Left lung (tissue), 10 donors: ENCODE data around the gene GUCA2B. TPM values are rescaled to one million over a fixed set of nuclear protein-coding genes. Genes with fewer than 3 reads are reported as not detected.
A peak's percentile ranks its signal among the peaks of the same experiment; 100 is the strongest.

ENCODE experiments used
- ATAC-seq: fragments of 200-7000 bp; cut with Tn5 transposase; one replicate; pipeline ENCODE4 v1.9.1; 2020; ENCODE audit warnings: moderate library complexity
- DNase-seq, 4 donors: peaks; one replicate each; pipeline ENCODE4 v3.0.0-alpha.2; 2013 to 2020
- H3K27ac ChIP-seq, 2 donors: fragments of 200-600 bp; sonication (generic) in 1 of 2; one replicate each; pipeline versions ENCODE4 v1.5.0 to v1.8.0; 2020 to 2021
- H3K27me3 ChIP-seq, 2 donors: fragments of 200-600 bp; sonication (generic) in 1 of 2; one replicate each; pipeline versions ENCODE4 v1.5.0 to v1.8.0; 2020 to 2021
- H3K36me3 ChIP-seq, 2 donors: fragments of 200-600 bp; sonication (generic) in 1 of 2; one replicate each; pipeline versions ENCODE4 v1.5.0 to v1.8.0; 2020 to 2021
- H3K4me1 ChIP-seq, 2 donors: fragments of 200-600 bp; one replicate each; pipeline ENCODE4 v1.8.0; 2021
- H3K4me3 ChIP-seq, 2 donors: fragments of 200-600 bp; sonication (generic) in 1 of 2; one replicate each; pipeline versions ENCODE4 v1.5.0 to v1.8.0; 2020 to 2021; ENCODE audit warnings: mild to moderate bottlenecking in 1 of 2
- H3K9me3 ChIP-seq, 2 donors: fragments of 200-600 bp; sonication (generic) in 1 of 2; one replicate each; pipeline versions ENCODE4 v1.5.0 to v1.8.0; 2020 to 2021
- CTCF ChIP-seq, 2 donors: fragments of 200-600 bp; sonication (generic) in 1 of 2; IDR thresholded peaks; one replicate each; pipeline versions ENCODE4 v1.5.0 to v1.8.0; 2021; ENCODE audit warnings: antibody characterized with exemption in 2 of 2
- intact Hi-C, 2 donors: fragments of 100-400 bp; cut with DNase I; formaldehyde crosslinking; loops; one replicate each; pipeline versions ENCODE4 v1.11.2 to v1.14.2; 2022
- polyA plus RNA-seq, 6 donors: library from polyadenylated mRNA; unstranded; fragments of 120-200 nt; gene quantifications; one replicate each; pipeline ENCODE4 v1.2.1, GENCODE V29; 2013; ENCODE audit not compliant: insufficient read length in 6 of 6
- total RNA-seq, 2 donors: library from RNA; stranded (reverse); fragmentation: NEBNext Ultra II Directional; extraction: Animal tissue kit (Norgen Biotek cat#: 25700); gene quantifications; one replicate each; pipeline ENCODE4 v1.2.1, GENCODE V29; 2021
- donor health status: DM: no; HTN: yes; CAD: no.
- donor health status: DM: no; HTN: no; CAD: no.

Gene GUCA2B
- total and polyA plus RNA-seq, 8 donors = not detected

GRCh38 chr1:42128499-42128898, 24.7 kb upstream of the GUCA2B start:
- intact Hi-C loops = no loop called here
- Histone ChIP-seq H3K36me3 (no peaks in the 10 kb centered on the region), H3K4me1 (no peaks in the 10 kb centered on the region), H3K4me3 (no peak overlapping the region), H3K9me3 (no peaks in the 10 kb centered on the region), H3K27me3 (no peaks in the 10 kb centered on the region), H3K27ac (no peak overlapping the region)
- ATAC-seq (no peak), DNase-seq (no peak)
- no peak for TF ChIP-seq CTCF (IDR thresholded peaks at IDR 0.05)

- Histone ChIP-seq H3K4me3 (no peak overlapping the region), H3K9me3 (no peaks in the 10 kb centered on the region), H3K36me3 (no peaks in the 10 kb centered on the region), H3K27me3 (no peaks in the 10 kb centered on the region), H3K4me1 (no peaks in the 10 kb centered on the region), H3K27ac (no peak overlapping the region)
- no peak for TF ChIP-seq CTCF (IDR thresholded peaks at IDR 0.05)
- DNase-seq = no peak
- ATAC-seq = no peak
- intact Hi-C loops = no loop called here
Observed at GRCh38 chr1:42128964-42129363, 24.2 kb upstream of the GUCA2B start.

- Histone ChIP-seq H3K36me3 (no peaks in the 10 kb centered on the region), H3K4me1 (no peaks in the 10 kb centered on the region), H3K9me3 (no peaks in the 10 kb centered on the region), H3K27me3 (no peaks in the 10 kb centered on the region), H3K27ac (no peak overlapping the region), H3K4me3 (no peak overlapping the region)
- DNase-seq (peak in 2 of 4 donors; percentile 54 to 60), ATAC-seq (no peak)
- intact Hi-C loops = no loop called here
- TF ChIP-seq CTCF (IDR thresholded peaks at IDR 0.05) = no peak
Observed at GRCh38 chr1:42130061-42130660, 23.0 kb upstream of the GUCA2B start.

GRCh38 chr1:42133390-42133789, 19.8 kb upstream of the GUCA2B start:
- no peaks in the 10 kb centered on the region for H3K36me3 ChIP-seq
- H3K27ac ChIP-seq = no peak overlapping the region
- no peak for DNase-seq
- no peak for ATAC-seq
- H3K4me1 ChIP-seq = no peaks in the 10 kb centered on the region
- no peak overlapping the region for H3K4me3 ChIP-seq
- no peaks in the 10 kb centered on the region for H3K9me3 ChIP-seq
- TF ChIP-seq CTCF (IDR thresholded peaks at IDR 0.05) = no peak
- intact Hi-C loops = no loop called here
- H3K27me3 ChIP-seq = no peaks in the 10 kb centered on the region

GRCh38 chr1:42133809-42134526, 19.2 kb upstream of the GUCA2B start:
- DNase-seq = no peak
- Histone ChIP-seq H3K36me3 (no peaks in the 10 kb centered on the region), H3K9me3 (no peaks in the 10 kb centered on the region), H3K4me1 (no peaks in the 10 kb centered on the region), H3K27me3 (no peaks in the 10 kb centered on the region), H3K27ac (no peak overlapping the region), H3K4me3 (no peak overlapping the region)
- intact Hi-C loops = no loop called here
- ATAC-seq = no peak
- no peak for TF ChIP-seq CTCF (IDR thresholded peaks at IDR 0.05)
